ENCODE results near the gene CNN3.

CNN3 gene

GRCh38 chr1:94887106-94887505 is 39.8 kb downstream of the CNN3 start:
- DNase-seq, result no peak

- DNase-seq, result no peak
These were observed 40.5 kb downstream of the CNN3 start for GRCh38 chr1:94886361-94886760.

- no peak for DNase-seq
These were observed 42.4 kb downstream of the CNN3 start for GRCh38 chr1:94884507-94884906.

GRCh38 chr1:94884106-94884505 is 42.8 kb downstream of the CNN3 start:
- no peak for DNase-seq

- no peak for DNase-seq
These were observed 43.2 kb downstream of the CNN3 start for GRCh38 chr1:94883691-94884090.

- no peak for DNase-seq
These were observed 48.6 kb downstream of the CNN3 start for GRCh38 chr1:94878329-94878728.

- DNase-seq, result no peak
These were observed 50.5 kb downstream of the CNN3 start for GRCh38 chr1:94876362-94876761.

- no peak for DNase-seq
These were observed 51.1 kb downstream of the CNN3 start for GRCh38 chr1:94875794-94876193.

GRCh38 chr1:94874423-94874822 is 52.5 kb downstream of the CNN3 start:
- no peak for DNase-seq

GRCh38 chr1:94873520-94874351 is 53.2 kb downstream of the CNN3 start:
- DNase-seq, result no peak

GRCh38 chr1:94872771-94873495 is 54.0 kb downstream of the CNN3 start:
- no peak for DNase-seq

GRCh38 chr1:94871031-94871430 is 55.9 kb downstream of the CNN3 start:
- DNase-seq, result no peak

GRCh38 chr1:94866164-94866807 is 60.6 kb downstream of the CNN3 start:
- DNase-seq, result no peak

GRCh38 chr1:94865360-94865759 is 61.5 kb downstream of the CNN3 start:
- DNase-seq, result no peak

- DNase-seq, result no peak
These were observed 62.1 kb downstream of the CNN3 start for GRCh38 chr1:94864821-94865220.

GRCh38 chr1:94863919-94864318 is 63.0 kb downstream of the CNN3 start:
- DNase-seq, result no peak

- DNase-seq, result no peak
These were observed 63.5 kb downstream of the CNN3 start for GRCh38 chr1:94863297-94863911.

GRCh38 chr1:94862718-94863117 is 64.2 kb downstream of the CNN3 start:
- DNase-seq, result no peak

GRCh38 chr1:94859174-94859573 is 67.7 kb downstream of the CNN3 start:
- DNase-seq, result no peak

- no peak for DNase-seq
These were observed 68.6 kb downstream of the CNN3 start for GRCh38 chr1:94858276-94858675.

- no peak for DNase-seq
These were observed 70.0 kb downstream of the CNN3 start for GRCh38 chr1:94856868-94857267.

- no peak for DNase-seq
These were observed 70.9 kb downstream of the CNN3 start for GRCh38 chr1:94856004-94856403.

- no peak for DNase-seq
These were observed 71.6 kb downstream of the CNN3 start for GRCh38 chr1:94855307-94855700.

All from stimulated activated naive CD4-positive, alpha-beta T cell treated with Interleukin-2 at 50 U/mL for 16 hours (primary cell).